K562 (cell line): ENCODE measurements around the gene NSDHL. TPM values are rescaled to one million over a fixed set of nuclear protein-coding genes. Genes with fewer than 3 reads are reported as not detected.

Source experiments
- ATAC-seq: fragments of 200-7000 bp; cut with Tn5 transposase; 3 replicates; pipeline ENCODE4 v1.9.1; 2020; ENCODE audit warnings: moderate library complexity
- BruUV-seq: library from RNA; stranded (reverse); fragments of 400-500 nt; replicated peaks from 2 replicates; lab custom pipeline; 2021; lab: Mats Ljungman, UMichigan
- CTCF ChIA-PET: fragments of 300-600 bp; formaldehyde crosslinking; extraction: SDS; loops from one replicate; lab custom pipeline; 2021; ENCODE audit warnings: low intra/inter-chr PET ratio; lab: Yijun Ruan, JAX
- POLR2A ChIA-PET: fragments of 300-600, 350-650 bp; sonication (Branson Sonifier 250); formaldehyde crosslinking; extraction: SDS; loops from one replicate; lab custom pipeline; 2021; ENCODE audit warnings: antibody characterized with exemption, inconsistent platforms; lab: Yijun Ruan, JAX
- DNase-seq, 4 experiments: peaks; one replicate each; pipeline versions ENCODE4 v3.0.0 to v3.0.0-alpha.2; 2011 to 2018; ENCODE audit warnings: low spot score in 3 of 4, mixed read lengths in 3 of 4; ENCODE audit errors: extremely low read depth in 1 of 4
- FAIRE-seq: peaks from 2 replicates; lab custom pipeline; 2011; peaks lifted over from hg19 to GRCh38; lab: Jason Lieb, UNC
- H2AFZ ChIP-seq: 2 replicates; pipeline ENCODE4 v1.6.0; 2011; ENCODE audit warnings: low read depth, low read length, control low read depth, inconsistent platforms
- H3K27ac ChIP-seq: fragments of 200-600 bp; 3 replicates; pipeline ENCODE4 v1.8.0; 2011; ENCODE audit warnings: low read depth, mild to moderate bottlenecking, control low read depth, inconsistent platforms, low read length, moderate library complexity, mixed read lengths; ENCODE audit errors: extremely low read depth
- H3K27me3 ChIP-seq, 2 experiments: fragments of 300-600 bp in 1 of 2; 2 replicates in 1 of 2; 3 replicates in 1 of 2; pipeline versions ENCODE4 v1.6.0 to v1.8.0; 2011; ENCODE audit warnings: inconsistent platforms in 2 of 2, low read length in 2 of 2, mild to moderate bottlenecking in 1 of 2, mixed read lengths in 1 of 2, moderate library complexity in 1 of 2; ENCODE audit not compliant: control insufficient read depth in 2 of 2, insufficient read depth in 2 of 2
- H3K36me3 ChIP-seq: fragments of 300-600 bp; 3 replicates; pipeline ENCODE4 v1.8.0; 2011; ENCODE audit warnings: mild to moderate bottlenecking, low read length, inconsistent platforms; ENCODE audit not compliant: control insufficient read depth, insufficient read depth
- H3K4me1 ChIP-seq, 2 experiments: fragments of 200-600 bp in 1 of 2; replicated peaks in 1 of 2; 2 replicates in 1 of 2; 3 replicates in 1 of 2; pipeline versions ENCODE4 v1.5.1 to v1.8.0; 2011; ENCODE audit warnings: inconsistent platforms in 2 of 2, low read length in 2 of 2, mild to moderate bottlenecking in 1 of 2, mixed read lengths in 1 of 2, moderate library complexity in 1 of 2; ENCODE audit not compliant: control insufficient read depth in 2 of 2, insufficient read depth in 2 of 2
- H3K4me2 ChIP-seq: 2 replicates; pipeline ENCODE4 v1.6.1; 2011; ENCODE audit warnings: low read length, control low read depth, inconsistent platforms, mixed read lengths; ENCODE audit not compliant: insufficient read depth
- H3K4me3 ChIP-seq: fragments of 200-600 bp; sonication (generic), shearing (Covaris generic); 2 replicates; pipeline ENCODE4 v1.5.1; 2016; ENCODE audit warnings: control low read depth, inconsistent platforms
- H3K79me2 ChIP-seq: fragments of 200-600 bp; 3 replicates; pipeline ENCODE4 v1.8.0; 2011; ENCODE audit warnings: low read length, inconsistent platforms; ENCODE audit not compliant: control insufficient read depth, insufficient read depth
- H3K9ac ChIP-seq, 2 experiments: 2 replicates each; pipeline versions ENCODE4 v1.6.0 to v1.6.1; 2011; ENCODE audit warnings: low read depth in 2 of 2, low read length in 2 of 2, control low read depth in 1 of 2, inconsistent platforms in 1 of 2, mild to moderate bottlenecking in 1 of 2, mixed read lengths in 1 of 2; ENCODE audit not compliant: insufficient read depth in 1 of 2
- H3K9me1 ChIP-seq: one replicate; pipeline ENCODE4 v1.6.0; 2011; ENCODE audit warnings: inconsistent platforms, mild to moderate bottlenecking, low read length, moderate library complexity; ENCODE audit not compliant: control insufficient read depth, insufficient read depth
- H3K9me3 ChIP-seq: replicated peaks from 2 replicates; pipeline ENCODE4 v1.5.1; 2011; ENCODE audit warnings: low read depth, low read length, inconsistent platforms; ENCODE audit not compliant: control insufficient read depth, insufficient read depth
- H4K20me1 ChIP-seq: replicated peaks from 2 replicates; pipeline ENCODE4 v1.6.1; 2011; ENCODE audit warnings: low read length, inconsistent platforms, mixed read lengths; ENCODE audit not compliant: control insufficient read depth, insufficient read depth
- NR2C1 ChIP-seq, 2 experiments: fragments of 450-650 bp; IDR thresholded peaks; 2 replicates each; pipeline ENCODE4 v1.6.1; 2017; ENCODE audit warnings: mild to moderate bottlenecking in 2 of 2, antibody characterized with exemption in 1 of 2, inconsistent platforms in 1 of 2, missing compliant biosample characterization in 1 of 2, missing genetic modification characterization in 1 of 2
- WHSC1 ChIP-seq: IDR thresholded peaks from one replicate; pipeline ENCODE4 v1.6.1; 2012; ENCODE audit warnings: low read length, control low read depth, inconsistent platforms
- ZBTB7A ChIP-seq: IDR thresholded peaks from 2 replicates; pipeline ENCODE4 v1.6.1; 2011; ENCODE audit warnings: low read depth, mild to moderate bottlenecking, low read length, moderate library complexity, borderline replicate concordance; ENCODE audit not compliant: control insufficient read depth
- ZNF644 ChIP-seq: fragments of 200-800 bp; sonication (Bioruptor generic); IDR thresholded peaks from 2 replicates; pipeline ENCODE4 v1.6.1; 2016; ENCODE audit warnings: low read depth, missing genetic modification characterization, missing compliant biosample characterization
- ZSCAN32 ChIP-seq: fragments of 450-650 bp; formaldehyde crosslinking; IDR thresholded peaks from 2 replicates; pipeline ENCODE4 v1.4.0; 2020; ENCODE audit warnings: mild to moderate bottlenecking, moderate library complexity
- WGBS: fragments of 100-300 bp; shearing (Covaris generic); methylation state at CpG from one replicate; pipeline ENCODE4 v1.1.6; 2016; ENCODE audit warnings: low coverage, mixed read lengths; ENCODE audit not compliant: insufficient coverage; ENCODE audit errors: missing lambda C conversion rate; 5-methylcytosine and 5-hydroxymethylcytosine counted together
- in situ Hi-C: fragments of 300-500 bp; cut with MboI; formaldehyde crosslinking; loops from 4 replicates; pipeline ENCODE4 v1.15.0; 2018; ENCODE audit warnings: inconsistent platforms, mixed read lengths
- intact Hi-C: fragments of 100-400 bp; cut with micrococcal nuclease; formaldehyde crosslinking; loops from 2 replicates; pipeline ENCODE4 v1.14.2; 2022
- polyA plus RNA-seq, 8 experiments: library from polyadenylated mRNA; depleted of rRNA in 4 of 8; stranded (reverse) in 5 of 8; unstranded in 3 of 8; fragments of >200 nt; fragmentation: Nextera tagmentation in 2 of 8; fragmentation: Illumina TruSeq in 1 of 8; extraction: Ambion mirVana in 2 of 8; extraction: Trizol in 1 of 8; gene quantifications; 2 replicates each; pipeline versions ENCODE4 v1.2.1 to v1.2.3, GENCODE V29; 2011 to 2014; ENCODE audit warnings: inconsistent platforms in 1 of 8, missing spikeins in 1 of 8
- total RNA-seq, 7 experiments: library from RNA; depleted of rRNA in 6 of 7; stranded (reverse); fragments of >200 nt in 6 of 7; fragmentation: Illumina TruSeq in 2 of 7; extraction: Trizol in 2 of 7; gene quantifications; 2 replicates each; pipeline versions ENCODE4 v1.2.1 to v1.2.3, GENCODE V29; 2011 to 2021; ENCODE audit warnings: low replicate concordance in 1 of 7
- TF ChIP-seq, protein P1 (sequence below): sonication (generic); formaldehyde crosslinking; IDR thresholded peaks from 2 replicates; pipeline ENCODE4 v1.8.0; 2022; ENCODE audit warnings: missing genetic modification reagents, mild to moderate bottlenecking, moderate library complexity, borderline replicate concordance
- TF ChIP-seq, protein P2 (sequence below): IDR thresholded peaks from 2 replicates; pipeline ENCODE4 v1.6.1; 2011; ENCODE audit not compliant: insufficient read length; ENCODE audit errors: extremely low read depth

Gene NSDHL
- total and polyA plus RNA-seq, 9 of the 15 experiments (the other 6 are each of a cell fraction or from before 2014, with no cell fraction given), result 22.5 to 63.4 (median 40.8) TPM

GRCh38 chrX:152861826-152862225 is 31.0 kb downstream of the NSDHL start:
- Histone ChIP-seq H3K9ac (no peak overlapping the region), H3K4me1 (no peaks in the 10 kb centered on the region), H3K9me3 (no peaks in the 10 kb centered on the region)
- intact Hi-C loops, result no loop called here
- no TSS peak for BruUV-seq
- no peak for TF ChIP-seq WHSC1
- TF ChIP-seq, protein P1, sequence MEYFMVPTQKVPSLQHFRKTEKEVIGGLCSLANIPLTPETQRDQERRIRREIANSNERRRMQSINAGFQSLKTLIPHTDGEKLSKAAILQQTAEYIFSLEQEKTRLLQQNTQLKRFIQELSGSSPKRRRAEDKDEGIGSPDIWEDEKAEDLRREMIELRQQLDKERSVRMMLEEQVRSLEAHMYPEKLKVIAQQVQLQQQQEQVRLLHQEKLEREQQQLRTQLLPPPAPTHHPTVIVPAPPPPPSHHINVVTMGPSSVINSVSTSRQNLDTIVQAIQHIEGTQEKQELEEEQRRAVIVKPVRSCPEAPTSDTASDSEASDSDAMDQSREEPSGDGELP (CRISPR knock-in tag), result no peak
- TF ChIP-seq NR2C1 (IDR thresholded peaks at IDR 0.05), result no peak
- no peak for TF ChIP-seq NR2C1 (tag; IDR thresholded peaks at IDR 0.05)
- TF ChIP-seq ZBTB7A, result no peak
- TF ChIP-seq, protein P2, sequence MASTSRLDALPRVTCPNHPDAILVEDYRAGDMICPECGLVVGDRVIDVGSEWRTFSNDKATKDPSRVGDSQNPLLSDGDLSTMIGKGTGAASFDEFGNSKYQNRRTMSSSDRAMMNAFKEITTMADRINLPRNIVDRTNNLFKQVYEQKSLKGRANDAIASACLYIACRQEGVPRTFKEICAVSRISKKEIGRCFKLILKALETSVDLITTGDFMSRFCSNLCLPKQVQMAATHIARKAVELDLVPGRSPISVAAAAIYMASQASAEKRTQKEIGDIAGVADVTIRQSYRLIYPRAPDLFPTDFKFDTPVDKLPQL, result no peak
- no peak for TF ChIP-seq ZNF644 (tag)
- no peak for TF ChIP-seq ZSCAN32 (CRISPR knock-in tag)
- TF ChIP-seq, all 486 proteins: peak for 0
- Histone ChIP-seq H3K27me3 (no peaks in the 10 kb centered on the region), H3K27ac (no peak overlapping the region), H3K4me2 (no peak overlapping the region), H3K36me3 (peaks cover 88% of the 10 kb centered on the region; the same call in 2 of the 3 replicates), H3K79me2 (no peaks in the 10 kb centered on the region), H3K4me3 (no peak overlapping the region), H4K20me1 (no peaks in the 10 kb centered on the region), H2AFZ (no peak overlapping the region), H3K9me1 (no peaks in the 10 kb centered on the region)
- ChIA-PET POLR2A (no interaction called here), CTCF (no interaction called here)
- ATAC-seq (no peak), DNase-seq (no peak), FAIRE-seq (no peak)
- in situ Hi-C loops, result no loop called here
- WGBS, result 63% methylated on average over 6 of the region's 6 CpGs
